ENCODE results near the gene AHRR.
"Not testable (repeated sequence)": the region's sequence is repeated elsewhere in the genome, so short reads cannot be mapped to it uniquely, and the experiment has no call there.

Gene AHRR

DNA sequence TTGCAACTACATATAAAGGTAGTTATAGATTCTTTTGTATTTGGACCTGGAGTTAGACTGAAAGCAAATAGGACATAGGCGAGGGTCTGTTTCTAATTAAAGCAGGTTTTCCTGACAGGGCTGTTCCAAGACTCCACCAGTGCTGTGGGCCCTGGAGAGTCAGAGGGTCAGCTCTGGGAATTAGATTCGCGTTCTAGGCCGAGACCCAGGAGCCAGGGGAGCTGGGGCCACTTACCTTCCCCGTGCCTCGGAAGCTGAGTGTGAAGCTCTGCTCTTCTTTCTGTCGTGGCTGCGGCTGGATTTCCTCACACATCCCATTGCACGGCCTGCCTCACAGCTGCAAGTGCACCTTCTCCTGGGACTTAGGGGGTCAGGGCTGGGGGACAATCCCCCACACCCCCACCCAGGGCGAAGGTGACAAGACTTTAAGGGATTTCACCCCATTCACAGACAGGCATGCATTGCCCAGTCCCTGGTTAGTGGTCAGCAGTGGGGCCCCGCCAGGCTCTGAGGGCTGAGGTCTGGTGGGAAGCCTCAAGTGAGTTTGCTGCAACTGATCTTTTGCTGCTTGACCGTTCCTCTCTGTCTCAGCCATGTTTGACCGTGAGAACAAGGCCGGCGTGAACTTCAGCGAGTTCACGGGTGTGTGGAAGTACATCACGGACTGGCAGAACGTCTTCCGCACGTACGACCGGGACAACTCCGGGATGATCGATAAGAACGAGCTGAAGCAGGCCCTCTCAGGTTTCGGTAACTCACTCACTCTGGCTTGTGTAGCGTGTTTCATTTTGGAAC lies 15.3 kb upstream of the AHRR start:
- DNase-seq: no peak

DNA sequence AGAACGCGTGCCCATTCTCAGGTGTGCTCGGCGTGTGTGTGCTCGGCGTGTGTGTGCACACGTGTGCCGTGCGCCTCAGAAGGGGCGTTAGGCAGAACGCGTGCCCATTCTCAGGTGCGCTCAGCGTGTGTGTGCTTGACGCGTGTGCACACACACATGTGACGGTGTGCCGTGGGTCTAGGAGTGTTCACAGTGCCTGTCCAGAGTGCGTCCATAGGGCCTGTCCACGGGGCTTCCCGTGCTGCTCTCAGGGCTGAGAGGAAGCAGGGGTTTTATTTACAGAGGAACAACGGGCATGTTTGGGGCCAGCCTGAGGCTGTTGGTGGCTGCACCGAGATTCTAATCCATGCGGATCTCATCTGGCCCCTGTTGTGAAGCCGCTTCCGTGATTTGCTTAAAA lies 14.2 kb upstream of the AHRR start:
- no peak for DNase-seq

DNA sequence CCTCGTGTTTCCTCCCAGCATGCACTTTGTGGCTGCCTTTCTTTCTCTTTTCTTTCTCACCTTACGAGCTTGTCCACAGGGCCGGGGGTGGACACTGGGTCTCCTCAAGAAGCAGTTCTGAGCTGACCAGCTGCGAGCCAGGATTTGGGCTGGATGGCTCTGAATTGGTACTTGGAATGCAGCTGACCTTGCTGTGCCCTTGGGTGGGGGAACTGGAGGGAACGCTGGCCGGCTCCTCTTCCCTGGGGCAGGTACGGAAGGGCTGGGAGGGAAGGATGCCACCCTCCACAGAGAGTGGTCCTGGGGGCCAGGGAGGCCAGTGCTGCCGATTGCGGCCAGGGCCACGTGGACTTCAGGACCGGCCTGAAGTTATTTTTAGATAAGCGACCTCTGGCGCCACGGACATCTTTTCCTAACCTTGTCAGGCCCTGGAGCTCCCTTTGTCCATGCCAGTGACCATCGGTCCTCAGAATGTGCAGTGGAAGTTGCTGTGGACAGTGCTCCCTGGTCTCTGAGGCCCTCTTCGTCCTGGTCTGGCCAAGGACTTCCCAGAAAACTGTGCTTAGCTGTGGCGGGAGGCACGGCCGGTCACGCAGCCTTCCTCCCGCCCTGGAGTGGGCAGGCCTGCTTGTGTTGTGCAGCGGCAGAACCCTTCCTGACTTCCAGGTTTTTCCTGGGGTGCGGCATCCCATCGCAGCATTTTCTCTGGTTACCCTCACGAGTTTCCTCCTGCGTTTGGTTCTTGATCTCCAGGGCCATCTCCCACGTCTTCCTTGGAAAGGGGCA lies 13.5 kb upstream of the AHRR start:
- DNase-seq: no peak

DNA sequence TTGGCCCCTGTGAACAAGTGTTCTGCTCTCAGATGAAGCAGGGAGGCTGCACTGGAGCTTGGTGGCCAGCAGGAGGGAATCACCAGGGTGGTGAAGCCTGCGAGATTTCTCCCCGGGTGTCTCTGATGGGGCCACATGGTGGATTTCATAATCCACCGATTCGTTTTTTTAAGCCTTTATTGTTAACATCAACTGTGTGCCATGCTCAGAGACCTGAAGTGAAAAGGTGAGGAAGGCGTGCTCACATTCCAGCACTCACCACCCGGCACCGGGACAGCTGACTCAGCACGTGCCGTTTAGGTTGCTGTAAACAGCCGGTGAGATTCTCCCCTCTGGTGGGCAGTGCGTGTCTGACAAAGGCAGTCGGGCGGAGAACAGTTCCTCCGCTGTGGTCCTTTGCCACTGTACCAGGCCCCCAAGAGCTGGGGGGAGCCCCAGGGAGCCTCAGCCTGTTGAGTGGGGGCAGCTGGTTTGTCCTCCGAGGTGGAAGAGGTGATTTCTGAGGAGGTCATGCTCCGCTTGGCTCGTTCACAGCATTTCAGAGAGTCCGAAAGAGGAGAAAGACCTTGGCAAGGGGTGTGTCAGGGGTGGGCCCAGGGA lies 12.7 kb upstream of the AHRR start:
- no peak for DNase-seq

DNA sequence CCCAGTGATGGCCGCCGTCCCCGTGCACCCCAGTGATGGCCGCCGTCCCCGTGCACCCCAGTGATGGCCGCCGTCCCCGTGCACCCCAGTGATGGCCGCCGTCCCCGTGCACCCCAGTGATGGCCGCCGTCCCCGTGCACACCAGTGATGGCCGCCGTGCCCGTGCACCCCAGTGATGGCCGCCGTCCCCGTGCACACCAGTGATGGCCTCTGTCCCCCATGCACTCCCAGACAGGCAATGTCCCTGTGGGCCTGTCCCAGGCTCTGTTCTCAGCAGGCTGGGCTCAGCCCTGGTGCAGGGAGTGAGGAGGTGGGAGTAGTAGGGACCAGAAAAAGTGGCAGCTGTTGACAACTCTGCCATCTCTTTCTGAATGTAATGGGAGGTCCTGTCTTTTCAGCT lies 11.7 kb upstream of the AHRR start:
- not testable (repeated sequence) for DNase-seq

DNA sequence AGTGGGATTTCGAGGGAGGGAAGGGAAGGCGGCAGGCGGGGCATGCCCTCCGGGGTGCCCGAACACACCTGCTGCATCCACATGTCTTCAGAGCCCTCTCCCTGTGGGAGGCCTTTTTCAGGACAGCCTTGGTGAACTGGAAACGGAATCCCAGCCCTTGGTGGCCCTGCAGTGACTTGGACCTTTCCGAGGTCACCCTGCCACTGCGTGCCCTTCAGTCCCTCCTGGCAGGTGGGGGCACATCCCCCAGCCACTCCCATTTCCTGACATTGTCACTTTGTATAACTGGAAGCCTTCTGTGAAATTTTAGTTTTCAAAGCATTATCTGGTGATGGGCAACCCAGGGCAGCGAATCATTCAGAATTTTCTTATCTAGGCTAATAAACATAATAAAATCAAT lies 11.0 kb upstream of the AHRR start:
- no peak for DNase-seq

DNA sequence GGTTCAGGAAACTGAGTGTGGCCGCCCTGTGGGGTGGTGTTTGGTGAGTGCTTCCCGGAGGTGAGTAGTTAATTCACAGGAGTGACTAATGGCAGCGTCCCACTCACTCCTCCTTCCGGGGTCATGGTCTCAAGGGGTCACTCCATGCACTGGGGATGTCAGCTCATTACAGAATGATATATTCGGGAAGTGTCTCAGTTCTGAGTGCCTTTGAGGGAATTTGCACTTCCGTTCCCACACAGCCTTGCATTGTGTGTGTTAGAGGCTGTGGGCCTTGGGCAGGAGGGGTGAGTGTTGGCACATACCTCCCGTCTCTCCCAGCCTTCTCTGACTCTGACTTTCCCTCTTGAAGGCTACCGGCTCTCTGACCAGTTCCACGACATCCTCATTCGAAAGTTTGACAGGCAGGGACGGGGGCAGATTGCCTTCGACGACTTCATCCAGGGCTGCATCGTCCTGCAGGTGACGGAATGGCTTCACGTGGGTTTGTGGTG lies 10.5 kb upstream of the AHRR start:
- no peak for DNase-seq

DNA sequence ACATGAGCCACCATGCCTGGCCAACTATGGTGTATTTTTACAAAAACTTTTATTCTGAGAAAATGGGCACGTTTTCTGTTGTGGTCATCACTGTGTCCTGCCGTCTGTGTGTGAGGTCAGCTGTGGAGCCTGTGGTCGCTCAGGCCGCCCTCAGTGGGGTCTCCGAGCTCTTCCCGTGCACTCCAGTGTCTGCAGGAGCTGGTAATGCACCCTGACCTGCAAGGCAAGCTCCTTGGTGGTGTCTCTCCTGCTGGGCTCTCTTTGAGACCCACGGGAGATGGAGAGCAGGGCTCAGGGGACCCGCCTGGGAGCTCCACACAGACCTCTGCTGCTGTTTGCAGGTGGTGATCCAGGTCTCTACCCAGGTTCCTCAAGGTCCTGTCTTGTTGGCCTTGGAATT lies 9.6 kb upstream of the AHRR start:
- no peak for DNase-seq

DNA sequence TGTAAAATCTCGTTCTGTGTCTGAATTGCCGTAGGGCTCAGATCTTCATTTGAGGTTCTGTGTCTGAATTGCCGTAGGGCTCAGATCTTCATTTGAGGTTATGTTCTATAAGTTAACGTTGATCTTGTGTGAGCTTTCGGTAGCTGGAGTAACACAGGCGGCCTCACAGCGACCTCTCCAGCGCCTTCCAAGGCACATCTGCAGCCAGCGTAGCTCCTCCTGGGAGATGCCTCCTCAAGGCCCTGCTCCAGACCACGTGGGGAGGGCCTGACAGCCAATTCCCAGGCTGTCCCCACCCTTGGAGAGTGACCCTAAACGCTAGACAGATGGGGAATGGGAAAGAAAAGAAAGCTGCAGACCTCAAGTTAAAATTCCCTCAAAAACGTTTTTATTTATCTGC lies 8.7 kb upstream of the AHRR start:
- no peak for DNase-seq

DNA sequence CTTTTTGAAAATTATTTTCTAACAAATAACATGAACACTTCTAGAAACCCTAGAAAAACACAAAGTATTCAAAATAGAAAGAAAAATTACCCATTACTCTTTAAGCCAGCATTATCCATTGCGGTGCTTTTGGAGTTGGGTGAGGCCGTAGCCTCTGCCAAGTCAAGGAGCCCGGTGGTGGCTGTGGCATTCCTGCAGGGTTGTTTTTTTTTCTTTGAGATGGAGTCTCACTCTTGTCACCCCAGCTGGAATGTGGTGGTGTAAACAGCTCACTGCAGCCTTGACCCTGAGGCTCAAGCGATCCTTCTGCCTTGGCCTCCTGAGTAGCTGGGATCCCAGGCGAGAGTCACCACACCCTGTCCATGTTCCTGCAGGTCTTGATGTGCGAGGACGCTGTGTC lies 8.2 kb upstream of the AHRR start:
- DNase-seq: no peak

DNA sequence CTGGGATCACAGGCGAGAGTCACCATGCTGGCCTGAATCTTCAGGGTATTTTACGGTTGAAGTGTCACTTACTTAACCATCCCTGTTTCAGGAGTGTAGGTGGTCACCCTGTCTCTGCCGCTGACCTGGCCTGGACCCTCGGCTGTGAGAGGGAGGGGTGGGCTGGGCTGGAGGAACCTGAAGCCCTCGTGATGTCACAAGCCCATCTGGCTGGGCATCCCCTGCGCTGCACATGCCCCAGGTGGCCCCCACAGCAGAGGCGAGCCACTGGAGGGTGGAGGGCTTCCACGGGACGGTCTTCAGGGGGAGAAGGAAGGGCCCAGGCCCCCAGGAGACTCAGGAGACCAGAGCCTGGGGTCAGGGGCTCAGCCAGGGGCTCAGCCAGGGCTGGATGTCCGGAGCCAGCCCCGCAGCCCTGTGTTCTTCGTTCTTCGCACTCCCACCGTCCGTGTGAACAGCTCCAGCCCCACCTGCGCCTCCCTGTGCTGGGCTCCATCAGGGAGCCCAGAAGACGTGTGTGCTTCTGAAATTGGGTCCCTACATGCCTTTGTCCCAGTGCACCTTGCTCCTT lies 7.6 kb upstream of the AHRR start:
- DNase-seq: no peak

DNA sequence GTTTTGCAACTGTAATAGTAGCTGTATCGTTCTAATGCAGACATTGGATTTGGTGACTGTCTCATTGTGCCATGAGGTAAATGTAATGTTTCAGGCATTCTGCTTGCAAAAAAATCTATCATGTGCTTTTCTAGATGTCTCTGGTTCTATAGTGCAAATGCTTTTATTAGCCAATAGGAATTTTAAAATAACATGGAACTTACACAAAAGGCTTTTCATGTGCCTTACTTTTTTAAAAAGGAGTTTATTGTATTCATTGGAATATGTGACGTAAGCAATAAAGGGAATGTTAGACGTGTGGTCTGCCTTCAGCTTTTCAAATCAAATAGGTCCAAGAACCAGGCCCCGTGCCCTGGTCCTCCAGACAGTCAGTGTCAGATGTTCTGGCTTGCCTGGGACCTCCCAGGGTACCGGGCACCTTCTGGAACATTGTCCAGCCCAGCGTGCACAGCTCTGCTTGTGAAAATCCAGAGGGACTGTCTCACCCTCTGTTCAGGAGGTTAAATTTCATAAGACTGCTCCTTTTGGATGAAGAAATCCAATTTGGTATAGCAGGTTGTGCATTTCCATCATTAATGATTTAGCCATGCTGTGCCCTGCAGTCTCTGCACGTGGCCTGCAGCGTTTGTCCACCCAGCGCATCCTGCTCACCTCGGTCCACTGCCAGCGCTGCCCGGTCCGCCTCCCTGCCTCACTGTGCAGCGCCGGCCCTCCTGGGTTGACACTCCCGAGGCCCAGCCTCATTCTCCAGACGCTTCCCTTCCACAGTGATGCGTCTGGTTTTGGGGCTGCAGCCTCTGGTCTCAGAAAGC lies 6.6 kb upstream of the AHRR start:
- no peak for DNase-seq

DNA sequence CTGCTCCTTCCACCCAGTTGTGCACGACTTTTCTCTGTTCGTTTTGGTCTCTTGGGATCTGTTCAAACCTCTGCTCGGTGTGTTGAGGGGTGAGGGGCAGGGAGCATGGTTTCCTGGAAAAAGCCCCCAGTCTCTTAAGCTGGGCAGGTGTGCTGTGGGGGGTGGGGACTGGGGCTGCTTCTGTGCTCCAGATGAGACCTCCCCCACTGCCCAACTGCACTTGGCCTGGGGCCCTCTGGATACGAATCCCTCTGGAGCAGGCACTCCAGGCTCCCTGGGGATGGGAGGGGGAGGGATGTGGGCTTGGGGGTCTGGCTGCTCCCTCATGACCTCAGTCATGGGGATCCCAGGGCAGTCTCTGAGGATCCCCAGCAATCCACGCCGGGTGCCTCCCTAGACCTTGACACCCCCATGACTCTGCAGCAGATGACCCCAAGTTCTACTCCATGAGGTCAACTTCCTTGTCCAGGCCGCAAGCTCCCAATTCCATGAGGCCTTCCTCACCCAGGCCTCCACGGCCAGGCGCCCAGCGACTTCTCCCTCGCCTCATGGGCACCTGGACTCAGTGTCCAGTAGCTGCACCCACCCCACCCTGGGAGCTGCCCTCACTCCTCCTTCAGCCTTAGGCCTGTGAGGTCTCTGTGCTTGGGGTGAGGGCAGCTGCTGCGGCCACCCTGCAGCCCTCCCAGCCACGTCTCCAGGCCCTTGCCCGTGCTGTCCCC lies 5.9 kb upstream of the AHRR start:
- no peak for DNase-seq

DNA sequence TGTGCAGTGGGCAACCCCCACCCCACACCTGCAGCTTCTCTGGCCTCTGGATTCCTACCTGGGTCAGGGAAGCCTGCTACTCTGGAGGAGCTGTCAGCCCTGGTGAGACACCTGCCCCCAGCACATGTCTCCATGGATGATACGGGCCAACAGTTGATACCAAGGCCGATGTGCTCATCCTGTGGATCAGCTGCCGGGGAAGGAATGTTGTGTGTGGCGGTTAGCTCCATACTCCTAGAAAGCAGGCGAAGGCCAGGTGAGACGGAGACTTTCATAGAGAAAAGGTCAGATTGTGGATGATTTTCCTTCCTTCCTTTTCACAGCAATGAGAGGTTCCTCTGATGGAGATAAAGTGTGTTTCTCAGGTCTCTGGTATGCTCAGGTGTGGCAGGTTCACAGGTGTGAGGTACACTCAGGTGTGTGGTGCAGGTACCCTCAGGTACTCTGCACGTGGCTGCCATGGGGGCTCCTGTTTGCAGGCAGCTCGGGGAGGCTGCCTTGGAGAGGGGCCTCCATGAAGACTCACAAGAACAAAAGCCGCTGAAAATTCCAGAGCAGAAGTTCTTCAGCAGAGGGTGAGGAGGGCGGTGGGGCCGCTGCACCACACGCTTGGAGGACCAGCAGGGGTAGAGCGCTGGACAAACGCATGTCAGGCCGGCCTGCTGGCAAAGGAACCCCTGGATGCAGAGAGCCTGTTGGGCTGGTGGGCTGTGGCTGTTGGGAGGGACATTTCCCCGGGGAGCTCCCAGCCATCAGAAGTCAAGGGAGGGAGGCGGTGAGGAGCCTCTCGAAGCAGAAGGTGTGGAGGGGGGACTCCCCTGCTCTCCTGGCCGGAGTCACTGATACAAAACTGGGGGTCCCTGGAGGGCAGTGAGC lies 5.1 kb upstream of the AHRR start:
- DNase-seq: no peak

DNA sequence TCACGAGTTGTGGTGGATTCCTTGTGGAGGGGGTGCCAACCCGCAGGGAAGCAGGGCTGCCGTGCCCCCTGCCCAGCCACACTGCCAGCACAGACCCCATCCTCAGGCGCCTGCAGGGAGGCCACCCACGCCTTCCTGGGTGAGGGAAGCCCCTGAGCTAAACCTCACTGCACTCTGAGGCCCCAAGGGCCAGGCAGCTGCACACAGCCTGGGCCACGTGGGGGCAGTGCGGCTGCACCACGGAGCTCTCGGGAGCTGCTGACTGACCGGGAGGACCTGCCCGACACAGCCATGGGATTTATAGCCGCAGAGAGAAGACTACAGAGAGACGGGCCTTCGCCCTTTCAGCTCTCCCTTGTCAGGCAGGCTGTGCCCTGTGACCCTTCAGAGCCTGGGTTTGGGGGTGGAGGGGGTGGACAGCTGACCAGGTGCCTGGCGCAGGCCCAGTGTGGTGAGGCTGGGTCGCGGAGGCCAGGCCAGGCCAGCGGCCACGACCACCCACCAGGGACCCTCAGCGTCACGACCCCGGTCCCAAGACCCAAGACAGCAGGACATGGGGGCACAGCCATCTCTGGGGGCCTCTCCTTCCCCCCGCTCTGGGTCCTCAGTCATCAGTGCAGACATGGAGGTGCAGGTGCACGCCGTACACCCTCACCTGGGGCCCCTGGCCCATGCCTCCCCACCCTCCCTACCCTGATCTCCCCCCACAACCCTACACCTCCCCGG lies 4.3 kb upstream of the AHRR start:
- DNase-seq: no peak

DNA sequence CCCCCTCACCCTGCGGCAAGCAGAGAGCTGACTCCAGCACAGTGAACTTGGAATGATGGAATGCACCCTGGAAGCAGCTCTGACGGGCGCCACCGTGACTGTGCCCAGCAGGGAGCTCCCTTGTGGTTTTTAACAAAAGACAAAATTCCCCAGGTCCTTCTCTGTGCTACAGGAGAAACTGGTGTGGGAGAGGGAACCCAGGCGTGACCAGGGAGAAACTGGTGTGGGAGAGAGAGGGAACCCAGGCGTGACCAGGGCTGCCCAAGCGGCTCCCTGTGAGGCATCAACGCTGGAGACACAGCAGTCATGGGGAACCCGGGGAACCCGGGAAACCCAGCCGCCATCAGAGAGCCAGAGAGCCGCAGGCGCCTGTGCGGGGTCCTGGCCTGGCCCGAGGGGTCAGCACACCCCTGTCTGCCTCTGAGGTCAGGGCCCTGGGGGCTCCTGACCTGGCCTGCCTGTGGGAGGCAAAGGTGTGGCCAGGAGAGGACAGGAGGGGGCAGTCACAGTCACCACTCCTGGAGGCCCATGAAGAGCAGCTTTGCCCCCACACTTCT lies 3.1 kb upstream of the AHRR start:
- DNase-seq: peak; percentile 36

DNA sequence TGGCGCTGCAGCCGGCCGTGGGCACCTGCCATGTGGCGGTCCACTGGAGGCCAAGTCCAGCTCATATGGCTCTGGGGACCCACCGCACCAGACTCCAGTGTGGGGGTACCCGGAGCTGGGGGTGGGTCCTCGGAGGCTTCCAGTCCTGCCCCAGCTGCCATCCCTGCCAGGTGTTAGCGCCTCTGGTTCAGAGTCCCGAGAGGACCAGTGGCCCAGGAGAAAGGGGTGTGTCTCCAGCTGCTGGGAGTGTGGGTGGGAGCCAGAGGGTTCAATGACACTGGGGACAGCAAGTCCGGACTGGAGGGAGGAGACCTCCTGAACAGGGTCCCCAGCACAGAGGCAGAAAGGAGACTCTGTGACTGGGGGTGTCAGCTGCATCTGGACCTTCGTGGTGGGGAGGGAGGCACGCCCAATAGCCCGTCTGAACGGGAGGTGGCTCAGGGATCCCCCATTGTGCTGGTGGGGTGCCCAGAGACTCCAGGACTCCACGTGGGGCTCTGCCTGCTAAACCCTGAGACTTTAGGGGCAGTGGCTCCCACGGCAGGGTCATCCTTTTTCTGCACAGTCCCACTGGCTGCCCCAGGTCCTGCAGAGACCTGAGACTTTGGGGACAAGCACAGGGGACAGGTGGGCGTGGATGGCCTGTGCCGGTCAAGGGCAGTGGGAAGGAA lies 2.4 kb upstream of the AHRR start:
- DNase-seq: no peak

DNA sequence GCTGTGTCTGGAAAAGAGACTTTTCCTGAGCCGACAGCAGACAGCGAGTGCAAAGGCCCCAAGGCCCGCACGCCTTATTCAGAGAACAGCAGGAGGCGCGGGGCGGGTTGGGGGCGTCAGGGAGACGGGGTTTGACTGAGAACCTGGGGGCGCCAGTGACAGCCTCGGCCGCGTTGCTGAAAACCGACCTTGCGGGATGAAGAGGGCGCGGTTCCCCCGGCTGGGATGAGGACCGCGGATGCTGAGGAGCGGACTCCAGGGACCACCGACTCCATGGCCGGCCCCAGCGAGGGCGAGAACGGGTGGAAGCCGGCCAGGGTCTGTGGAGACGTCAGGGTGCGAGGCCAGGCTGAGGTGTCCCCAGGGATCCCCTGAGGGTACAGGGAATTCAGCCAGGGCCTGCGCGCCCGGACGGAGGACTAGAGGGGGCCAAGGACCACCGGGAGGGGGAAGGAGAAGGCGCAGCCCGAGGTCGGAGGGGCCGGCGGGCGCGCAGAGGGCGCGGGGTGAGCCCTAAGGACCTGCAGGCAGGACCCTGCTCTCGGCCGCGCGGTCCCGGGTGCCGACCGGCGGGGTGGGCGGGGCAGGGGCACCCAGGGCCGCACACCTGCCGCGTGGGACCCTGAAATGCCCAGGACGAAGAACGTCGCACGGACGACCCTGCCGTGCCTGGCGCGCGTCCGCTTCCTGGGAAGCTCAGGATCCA lies 837 bp upstream of the AHRR start:
- DNase-seq: no peak
